ENCODE data around the gene SCP2.

DNA sequence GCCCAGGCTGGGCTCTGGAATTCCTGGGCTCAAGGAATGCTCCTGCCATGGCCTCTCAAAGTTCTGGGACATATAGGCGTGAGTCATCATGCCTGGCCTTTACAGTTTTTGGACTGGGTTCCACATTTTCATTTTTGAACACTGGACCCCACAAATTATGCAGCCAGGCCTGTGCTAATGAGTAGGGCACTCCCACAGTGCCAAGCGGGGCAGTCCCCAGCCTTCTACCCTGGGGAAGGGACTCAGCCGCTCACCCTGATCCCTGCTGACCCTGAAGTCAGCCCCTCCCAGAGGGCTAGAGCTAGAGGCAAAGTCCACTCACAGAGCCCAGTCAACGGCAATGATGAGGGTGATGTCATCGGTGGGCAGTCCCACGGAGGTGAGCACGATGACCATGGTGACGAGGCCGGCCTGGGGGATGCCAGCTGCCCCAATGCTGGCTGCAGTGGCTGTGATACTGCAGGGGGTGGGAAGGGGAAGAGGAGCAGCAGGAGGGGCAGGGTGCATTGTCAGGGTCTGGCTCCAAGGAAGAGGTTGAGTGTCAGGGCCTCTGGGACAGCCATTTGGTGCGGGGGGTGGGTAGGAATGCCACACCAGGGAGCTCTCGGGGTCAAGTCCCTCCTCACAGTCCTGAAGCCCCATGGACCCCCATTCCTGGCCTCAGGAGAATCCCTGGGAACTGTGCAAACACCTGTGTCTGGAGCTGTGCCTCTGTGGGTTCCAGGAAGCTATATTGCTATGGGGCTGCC is 162.6 kb downstream of the SCP2 start:
- TF ChIP-seq TAF1 (IDR thresholded peaks at IDR 0.05; ENCODE audit: borderline replicate concordance, insufficient read depth, low read length) (no peak), POLR2AphosphoS5 (IDR thresholded peaks at IDR 0.05; ENCODE audit: low read depth, low read length) (no peak), SIN3A (IDR thresholded peaks at IDR 0.05; ENCODE audit: borderline replicate concordance, insufficient read depth, low read length) (no peak)
- TF ChIP-seq, protein P1, sequence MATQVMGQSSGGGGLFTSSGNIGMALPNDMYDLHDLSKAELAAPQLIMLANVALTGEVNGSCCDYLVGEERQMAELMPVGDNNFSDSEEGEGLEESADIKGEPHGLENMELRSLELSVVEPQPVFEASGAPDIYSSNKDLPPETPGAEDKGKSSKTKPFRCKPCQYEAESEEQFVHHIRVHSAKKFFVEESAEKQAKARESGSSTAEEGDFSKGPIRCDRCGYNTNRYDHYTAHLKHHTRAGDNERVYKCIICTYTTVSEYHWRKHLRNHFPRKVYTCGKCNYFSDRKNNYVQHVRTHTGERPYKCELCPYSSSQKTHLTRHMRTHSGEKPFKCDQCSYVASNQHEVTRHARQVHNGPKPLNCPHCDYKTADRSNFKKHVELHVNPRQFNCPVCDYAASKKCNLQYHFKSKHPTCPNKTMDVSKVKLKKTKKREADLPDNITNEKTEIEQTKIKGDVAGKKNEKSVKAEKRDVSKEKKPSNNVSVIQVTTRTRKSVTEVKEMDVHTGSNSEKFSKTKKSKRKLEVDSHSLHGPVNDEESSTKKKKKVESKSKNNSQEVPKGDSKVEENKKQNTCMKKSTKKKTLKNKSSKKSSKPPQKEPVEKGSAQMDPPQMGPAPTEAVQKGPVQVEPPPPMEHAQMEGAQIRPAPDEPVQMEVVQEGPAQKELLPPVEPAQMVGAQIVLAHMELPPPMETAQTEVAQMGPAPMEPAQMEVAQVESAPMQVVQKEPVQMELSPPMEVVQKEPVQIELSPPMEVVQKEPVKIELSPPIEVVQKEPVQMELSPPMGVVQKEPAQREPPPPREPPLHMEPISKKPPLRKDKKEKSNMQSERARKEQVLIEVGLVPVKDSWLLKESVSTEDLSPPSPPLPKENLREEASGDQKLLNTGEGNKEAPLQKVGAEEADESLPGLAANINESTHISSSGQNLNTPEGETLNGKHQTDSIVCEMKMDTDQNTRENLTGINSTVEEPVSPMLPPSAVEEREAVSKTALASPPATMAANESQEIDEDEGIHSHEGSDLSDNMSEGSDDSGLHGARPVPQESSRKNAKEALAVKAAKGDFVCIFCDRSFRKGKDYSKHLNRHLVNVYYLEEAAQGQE (IDR thresholded peaks at IDR 0.05; ENCODE audit: insufficient read depth in 1 of 2, low read depth in 2 of 2, low read length in 2 of 2), result no peak
